ENCODE measurements around the gene RBBP4. TPM values are rescaled to one million over a fixed set of nuclear protein-coding genes. Genes with fewer than 3 reads are reported as not detected.

Gene RBBP4
- total and polyA plus RNA-seq, 2 of the 13 experiments (the other 11 are each of a cell fraction or from before 2014, with no cell fraction given) = 64.4 to 166 TPM

DNA sequence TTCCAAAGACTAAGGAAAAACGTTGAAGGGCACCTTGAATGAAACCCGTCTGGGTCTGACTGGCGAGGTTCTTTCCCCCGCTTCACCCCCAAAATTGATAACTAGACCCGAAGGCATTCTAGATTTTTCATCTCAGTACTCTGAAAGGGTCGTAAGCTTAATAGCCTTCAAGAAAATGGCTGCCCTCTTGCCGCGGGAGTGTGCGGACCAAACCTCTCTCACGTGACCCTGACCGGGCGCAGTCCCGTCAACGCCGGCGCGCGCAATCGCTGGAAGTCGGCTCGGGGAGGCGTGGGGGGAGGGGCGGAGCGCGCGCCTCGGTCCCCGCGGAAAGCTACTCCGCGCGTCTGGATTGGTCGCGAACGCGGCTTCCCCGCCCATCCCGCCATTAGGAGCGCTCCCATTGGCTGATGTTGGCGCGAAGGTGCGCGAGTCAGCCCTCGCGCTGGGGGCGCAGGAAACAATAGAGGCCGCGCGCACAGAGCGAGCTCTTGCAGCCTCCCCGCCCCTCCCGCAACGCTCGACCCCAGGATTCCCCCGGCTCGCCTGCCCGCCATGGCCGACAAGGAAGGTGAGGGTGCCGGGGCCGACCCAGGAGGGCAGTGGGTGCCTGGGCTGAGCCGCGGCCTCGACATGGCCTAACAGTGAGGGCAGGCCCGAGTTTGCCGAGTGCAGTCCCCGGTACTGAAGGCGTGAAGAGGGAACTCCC lies at the start of gene RBBP4 (continued):
- TF ChIP-seq, protein P1, sequence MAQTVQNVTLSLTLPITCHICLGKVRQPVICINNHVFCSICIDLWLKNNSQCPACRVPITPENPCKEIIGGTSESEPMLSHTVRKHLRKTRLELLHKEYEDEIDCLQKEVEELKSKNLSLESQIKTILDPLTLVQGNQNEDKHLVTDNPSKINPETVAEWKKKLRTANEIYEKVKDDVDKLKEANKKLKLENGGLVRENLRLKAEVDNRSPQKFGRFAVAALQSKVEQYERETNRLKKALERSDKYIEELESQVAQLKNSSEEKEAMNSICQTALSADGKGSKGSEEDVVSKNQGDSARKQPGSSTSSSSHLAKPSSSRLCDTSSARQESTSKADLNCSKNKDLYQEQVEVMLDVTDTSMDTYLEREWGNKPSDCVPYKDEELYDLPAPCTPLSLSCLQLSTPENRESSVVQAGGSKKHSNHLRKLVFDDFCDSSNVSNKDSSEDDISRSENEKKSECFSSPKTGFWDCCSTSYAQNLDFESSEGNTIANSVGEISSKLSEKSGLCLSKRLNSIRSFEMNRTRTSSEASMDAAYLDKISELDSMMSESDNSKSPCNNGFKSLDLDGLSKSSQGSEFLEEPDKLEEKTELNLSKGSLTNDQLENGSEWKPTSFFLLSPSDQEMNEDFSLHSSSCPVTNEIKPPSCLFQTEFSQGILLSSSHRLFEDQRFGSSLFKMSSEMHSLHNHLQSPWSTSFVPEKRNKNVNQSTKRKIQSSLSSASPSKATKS (CRISPR knock-in tag; IDR thresholded peaks at IDR 0.05) = no peak
- TF ChIP-seq ZNF282 (IDR thresholded peaks at IDR 0.05; ENCODE audit: partially characterized antibody) = no peak
- TF ChIP-seq GZF1 (CRISPR knock-in tag; IDR thresholded peaks at IDR 0.05) = peak; percentile 87
- peak; percentile 92 for TF ChIP-seq ZNF274 (CRISPR knock-in tag; IDR thresholded peaks at IDR 0.05)
- TF ChIP-seq ZNF510 (CRISPR knock-in tag; IDR thresholded peaks at IDR 0.05; ENCODE audit: low read depth) = peak; percentile 73; the same call in 1 of the 2 replicates
- TF ChIP-seq KDM3A (CRISPR knock-in tag; IDR thresholded peaks at IDR 0.05; ENCODE audit: low read depth) = peak; percentile 88; the same call in 1 of the 2 replicates
- TF ChIP-seq, protein P2, sequence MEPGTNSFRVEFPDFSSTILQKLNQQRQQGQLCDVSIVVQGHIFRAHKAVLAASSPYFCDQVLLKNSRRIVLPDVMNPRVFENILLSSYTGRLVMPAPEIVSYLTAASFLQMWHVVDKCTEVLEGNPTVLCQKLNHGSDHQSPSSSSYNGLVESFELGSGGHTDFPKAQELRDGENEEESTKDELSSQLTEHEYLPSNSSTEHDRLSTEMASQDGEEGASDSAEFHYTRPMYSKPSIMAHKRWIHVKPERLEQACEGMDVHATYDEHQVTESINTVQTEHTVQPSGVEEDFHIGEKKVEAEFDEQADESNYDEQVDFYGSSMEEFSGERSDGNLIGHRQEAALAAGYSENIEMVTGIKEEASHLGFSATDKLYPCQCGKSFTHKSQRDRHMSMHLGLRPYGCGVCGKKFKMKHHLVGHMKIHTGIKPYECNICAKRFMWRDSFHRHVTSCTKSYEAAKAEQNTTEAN (CRISPR knock-in tag; conservative IDR thresholded peaks at IDR 0.05) = 0 out of 2 replicates have a peak, but pooled peaks have one; percentile 87
- TF ChIP-seq ZBTB42 (CRISPR knock-in tag; IDR thresholded peaks at IDR 0.05) = 0 out of 2 replicates have a peak, but pooled peaks have one; percentile 19
- peak; percentile 93; the same call in 1 of the 2 replicates for TF ChIP-seq ZNF670 (CRISPR knock-in tag; IDR thresholded peaks at IDR 0.05; ENCODE audit: borderline replicate concordance)
- TF ChIP-seq, protein P3, sequence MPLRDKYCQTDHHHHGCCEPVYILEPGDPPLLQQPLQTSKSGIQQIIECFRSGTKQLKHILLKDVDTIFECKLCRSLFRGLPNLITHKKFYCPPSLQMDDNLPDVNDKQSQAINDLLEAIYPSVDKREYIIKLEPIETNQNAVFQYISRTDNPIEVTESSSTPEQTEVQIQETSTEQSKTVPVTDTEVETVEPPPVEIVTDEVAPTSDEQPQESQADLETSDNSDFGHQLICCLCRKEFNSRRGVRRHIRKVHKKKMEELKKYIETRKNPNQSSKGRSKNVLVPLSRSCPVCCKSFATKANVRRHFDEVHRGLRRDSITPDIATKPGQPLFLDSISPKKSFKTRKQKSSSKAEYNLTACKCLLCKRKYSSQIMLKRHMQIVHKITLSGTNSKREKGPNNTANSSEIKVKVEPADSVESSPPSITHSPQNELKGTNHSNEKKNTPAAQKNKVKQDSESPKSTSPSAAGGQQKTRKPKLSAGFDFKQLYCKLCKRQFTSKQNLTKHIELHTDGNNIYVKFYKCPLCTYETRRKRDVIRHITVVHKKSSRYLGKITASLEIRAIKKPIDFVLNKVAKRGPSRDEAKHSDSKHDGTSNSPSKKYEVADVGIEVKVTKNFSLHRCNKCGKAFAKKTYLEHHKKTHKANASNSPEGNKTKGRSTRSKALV (CRISPR knock-in tag; IDR thresholded peaks at IDR 0.05) = no peak; the same call in none of the 2 replicates
- TF ChIP-seq, protein P4, sequence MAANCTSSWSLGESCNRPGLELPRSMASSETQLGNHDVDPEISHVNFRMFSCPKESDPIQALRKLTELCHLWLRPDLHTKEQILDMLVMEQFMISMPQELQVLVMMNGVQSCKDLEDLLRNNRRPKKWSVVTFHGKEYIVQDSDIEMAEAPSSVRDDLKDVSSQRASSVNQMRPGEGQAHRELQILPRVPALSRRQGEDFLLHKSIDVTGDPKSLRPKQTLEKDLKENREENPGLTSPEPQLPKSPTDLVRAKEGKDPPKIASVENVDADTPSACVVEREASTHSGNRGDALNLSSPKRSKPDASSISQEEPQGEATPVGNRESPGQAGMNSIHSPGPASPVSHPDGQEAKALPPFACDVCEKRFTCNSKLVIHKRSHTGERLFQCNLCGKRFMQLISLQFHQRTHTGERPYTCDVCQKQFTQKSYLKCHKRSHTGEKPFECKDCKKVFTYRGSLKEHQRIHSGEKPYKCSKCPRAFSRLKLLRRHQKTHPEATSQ (CRISPR knock-in tag; IDR thresholded peaks at IDR 0.05; ENCODE audit: borderline replicate concordance) = peak; percentile 78; the same call in 1 of the 2 replicates
- TF ChIP-seq ZNF17 (CRISPR knock-in tag; IDR thresholded peaks at IDR 0.05) = no peak; the same call in 1 of the 2 replicates
- TF ChIP-seq, protein P5, sequence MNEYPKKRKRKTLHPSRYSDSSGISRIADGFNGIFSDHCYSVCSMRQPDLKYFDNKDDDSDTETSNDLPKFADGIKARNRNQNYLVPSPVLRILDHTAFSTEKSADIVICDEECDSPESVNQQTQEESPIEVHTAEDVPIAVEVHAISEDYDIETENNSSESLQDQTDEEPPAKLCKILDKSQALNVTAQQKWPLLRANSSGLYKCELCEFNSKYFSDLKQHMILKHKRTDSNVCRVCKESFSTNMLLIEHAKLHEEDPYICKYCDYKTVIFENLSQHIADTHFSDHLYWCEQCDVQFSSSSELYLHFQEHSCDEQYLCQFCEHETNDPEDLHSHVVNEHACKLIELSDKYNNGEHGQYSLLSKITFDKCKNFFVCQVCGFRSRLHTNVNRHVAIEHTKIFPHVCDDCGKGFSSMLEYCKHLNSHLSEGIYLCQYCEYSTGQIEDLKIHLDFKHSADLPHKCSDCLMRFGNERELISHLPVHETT (CRISPR knock-in tag; conservative IDR thresholded peaks at IDR 0.05) = 0 out of 2 replicates have a peak, but pooled peaks have one; percentile 45
- no peak for TF ChIP-seq SOX6 (IDR thresholded peaks at IDR 0.05)
- peak; percentile 88 for TF ChIP-seq SOX6 (CRISPR knock-in tag; IDR thresholded peaks at IDR 0.05)
- TF ChIP-seq FOSL1 (CRISPR knock-in tag; IDR thresholded peaks at IDR 0.05; ENCODE audit: borderline replicate concordance) = no peak
- TF ChIP-seq, protein P6, sequence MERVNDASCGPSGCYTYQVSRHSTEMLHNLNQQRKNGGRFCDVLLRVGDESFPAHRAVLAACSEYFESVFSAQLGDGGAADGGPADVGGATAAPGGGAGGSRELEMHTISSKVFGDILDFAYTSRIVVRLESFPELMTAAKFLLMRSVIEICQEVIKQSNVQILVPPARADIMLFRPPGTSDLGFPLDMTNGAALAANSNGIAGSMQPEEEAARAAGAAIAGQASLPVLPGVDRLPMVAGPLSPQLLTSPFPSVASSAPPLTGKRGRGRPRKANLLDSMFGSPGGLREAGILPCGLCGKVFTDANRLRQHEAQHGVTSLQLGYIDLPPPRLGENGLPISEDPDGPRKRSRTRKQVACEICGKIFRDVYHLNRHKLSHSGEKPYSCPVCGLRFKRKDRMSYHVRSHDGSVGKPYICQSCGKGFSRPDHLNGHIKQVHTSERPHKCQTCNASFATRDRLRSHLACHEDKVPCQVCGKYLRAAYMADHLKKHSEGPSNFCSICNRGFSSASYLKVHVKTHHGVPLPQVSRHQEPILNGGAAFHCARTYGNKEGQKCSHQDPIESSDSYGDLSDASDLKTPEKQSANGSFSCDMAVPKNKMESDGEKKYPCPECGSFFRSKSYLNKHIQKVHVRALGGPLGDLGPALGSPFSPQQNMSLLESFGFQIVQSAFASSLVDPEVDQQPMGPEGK (CRISPR knock-in tag; IDR thresholded peaks at IDR 0.05) = peak; percentile 98
- peak; percentile 91 for TF ChIP-seq ERF (CRISPR knock-in tag; IDR thresholded peaks at IDR 0.05)
